RWPE2 (cell line): Measurements from ENCODE around the gene FGF18.

Source experiments
- ATAC-seq: fragments of 200-7000 bp; cut with Tn5 transposase; 3 replicates; pipeline ENCODE4 v1.9.1; 2021; ENCODE audit warnings: low read depth
- DNase-seq: peaks from one replicate; pipeline ENCODE4 v3.0.0-alpha.2; 2020; ENCODE audit warnings: low spot score
- H3K27ac ChIP-seq: fragments of 450-650 bp; 2 replicates; pipeline ENCODE4 v1.5.1; 2017; ENCODE audit warnings: mild to moderate bottlenecking; ENCODE audit not compliant: poor library complexity, severe bottlenecking
- H3K27me3 ChIP-seq: fragments of 250-450 bp; sonication (Bioruptor Pico); 2 replicates; pipeline ENCODE4 v1.5.1; 2021; ENCODE audit warnings: mild to moderate bottlenecking, moderate library complexity; ENCODE audit not compliant: insufficient read depth, poor library complexity, severe bottlenecking
- H3K36me3 ChIP-seq: fragments of 250-450 bp; sonication (Bioruptor Pico); 2 replicates; pipeline ENCODE4 v1.5.1; 2020; ENCODE audit warnings: low read depth, mild to moderate bottlenecking, moderate library complexity
- H3K4me1 ChIP-seq: fragments of 250-450 bp; sonication (Bioruptor Pico); 2 replicates; pipeline ENCODE4 v1.5.1; 2021; ENCODE audit warnings: mild to moderate bottlenecking, moderate library complexity; ENCODE audit not compliant: insufficient read depth, poor library complexity, severe bottlenecking
- H3K4me3 ChIP-seq: fragments of 250-450 bp; sonication (Bioruptor Pico); 2 replicates; pipeline ENCODE4 v1.5.1; 2021; ENCODE audit warnings: mild to moderate bottlenecking, moderate library complexity; ENCODE audit not compliant: severe bottlenecking
- H3K9me3 ChIP-seq: fragments of 250-450 bp; sonication (Bioruptor Pico); 2 replicates; pipeline ENCODE4 v1.5.1; 2021; ENCODE audit warnings: mild to moderate bottlenecking, moderate library complexity; ENCODE audit not compliant: severe bottlenecking
- TF ChIP-seq, protein P1 (sequence below): fragments of 450-650 bp; IDR thresholded peaks from one replicate; pipeline ENCODE4 v1.5.1; 2017; ENCODE audit warnings: mild to moderate bottlenecking, moderate library complexity; ENCODE audit not compliant: poor library complexity, severe bottlenecking

Gene FGF18

GRCh38 chr5:171421331-171422262, 2.1 kb downstream of the FGF18 start:
- Histone ChIP-seq H3K4me1 (no peaks in the 10 kb centered on the region), H3K9me3 (no peaks in the 10 kb centered on the region), H3K36me3 (no peaks in the 10 kb centered on the region), H3K27me3 (peaks cover 18% of the 10 kb centered on the region), H3K4me3 (no peak overlapping the region), H3K27ac (no peak overlapping the region)
- ATAC-seq (no peak), DNase-seq (peak; percentile 68)
- TF ChIP-seq, protein P1, sequence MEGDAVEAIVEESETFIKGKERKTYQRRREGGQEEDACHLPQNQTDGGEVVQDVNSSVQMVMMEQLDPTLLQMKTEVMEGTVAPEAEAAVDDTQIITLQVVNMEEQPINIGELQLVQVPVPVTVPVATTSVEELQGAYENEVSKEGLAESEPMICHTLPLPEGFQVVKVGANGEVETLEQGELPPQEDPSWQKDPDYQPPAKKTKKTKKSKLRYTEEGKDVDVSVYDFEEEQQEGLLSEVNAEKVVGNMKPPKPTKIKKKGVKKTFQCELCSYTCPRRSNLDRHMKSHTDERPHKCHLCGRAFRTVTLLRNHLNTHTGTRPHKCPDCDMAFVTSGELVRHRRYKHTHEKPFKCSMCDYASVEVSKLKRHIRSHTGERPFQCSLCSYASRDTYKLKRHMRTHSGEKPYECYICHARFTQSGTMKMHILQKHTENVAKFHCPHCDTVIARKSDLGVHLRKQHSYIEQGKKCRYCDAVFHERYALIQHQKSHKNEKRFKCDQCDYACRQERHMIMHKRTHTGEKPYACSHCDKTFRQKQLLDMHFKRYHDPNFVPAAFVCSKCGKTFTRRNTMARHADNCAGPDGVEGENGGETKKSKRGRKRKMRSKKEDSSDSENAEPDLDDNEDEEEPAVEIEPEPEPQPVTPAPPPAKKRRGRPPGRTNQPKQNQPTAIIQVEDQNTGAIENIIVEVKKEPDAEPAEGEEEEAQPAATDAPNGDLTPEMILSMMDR: no peak

- Histone ChIP-seq H3K27me3 (peaks cover 18% of the 10 kb centered on the region), H3K9me3 (no peaks in the 10 kb centered on the region), H3K4me1 (no peaks in the 10 kb centered on the region), H3K36me3 (no peaks in the 10 kb centered on the region), H3K4me3 (no peak overlapping the region), H3K27ac (no peak overlapping the region)
- ATAC-seq: no peak
- DNase-seq: no peak
- TF ChIP-seq, protein P1: no peak
Observed at GRCh38 chr5:171422495-171422894, 3.0 kb downstream of the FGF18 start.

DNA sequence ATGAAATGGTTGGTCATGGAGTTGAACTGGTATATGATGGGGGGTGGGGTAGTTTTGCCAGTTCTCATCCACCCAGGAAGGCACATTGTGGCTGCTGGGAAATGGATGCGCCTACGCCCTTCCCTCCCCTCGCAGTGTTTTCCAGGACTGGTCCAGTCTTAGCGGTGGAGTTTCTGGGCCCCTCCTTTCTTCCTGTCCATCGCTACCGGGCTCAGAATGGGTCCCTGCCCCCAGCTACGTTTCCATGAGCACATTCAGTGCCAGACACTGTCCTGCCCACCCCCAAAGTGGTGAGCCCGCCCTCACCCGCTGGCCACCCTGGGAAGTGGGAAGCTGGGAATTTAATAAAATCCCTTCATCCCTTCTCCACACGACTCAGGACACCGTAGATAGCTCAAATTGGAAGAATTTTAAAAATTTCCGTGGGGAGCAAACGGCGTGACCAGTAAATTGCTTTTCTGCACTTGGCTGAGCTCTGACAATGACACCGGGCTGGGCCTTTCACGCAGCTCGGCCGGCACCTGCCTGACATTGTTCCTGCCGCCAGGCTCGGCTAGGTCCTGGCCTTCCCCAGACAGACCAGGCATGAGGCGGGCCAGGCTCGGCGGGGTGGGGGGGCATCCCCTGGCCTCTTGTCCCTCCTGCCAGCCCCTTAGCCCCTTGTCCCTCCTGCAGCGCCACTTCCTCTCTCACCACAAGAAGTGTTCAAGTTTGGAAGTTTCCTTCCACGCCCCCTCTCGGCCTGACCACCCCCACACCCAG, 3.6 kb downstream of the FGF18 start:
- Histone ChIP-seq H3K27me3 (peaks cover 18% of the 10 kb centered on the region), H3K4me3 (no peak overlapping the region), H3K4me1 (no peaks in the 10 kb centered on the region), H3K9me3 (no peaks in the 10 kb centered on the region), H3K27ac (no peak overlapping the region), H3K36me3 (no peaks in the 10 kb centered on the region)
- peak; percentile 49 for DNase-seq
- TF ChIP-seq, protein P1: no peak
- ATAC-seq: no peak

- no peak for DNase-seq
- no peak for ATAC-seq
- Histone ChIP-seq H3K36me3 (no peaks in the 10 kb centered on the region), H3K27ac (no peak overlapping the region), H3K27me3 (peaks cover 12% of the 10 kb centered on the region), H3K4me1 (no peaks in the 10 kb centered on the region), H3K9me3 (no peaks in the 10 kb centered on the region), H3K4me3 (no peak overlapping the region)
- TF ChIP-seq, protein P1: no peak
Observed at GRCh38 chr5:171424726-171425125, 5.3 kb downstream of the FGF18 start.
